Vagina (tissue), 2 donors: ENCODE results near the gene DGKB. TPM values are rescaled to one million over a fixed set of nuclear protein-coding genes. Genes with fewer than 3 reads are reported as not detected.

Experiments
- DNase-seq, 2 donors: peaks; one replicate each; pipeline ENCODE4 v3.0.0-alpha.2; 2017; ENCODE audit errors: extremely low spot score in 2 of 2
- H3K27ac ChIP-seq: fragments of 200-600 bp; sonication (generic); one replicate; pipeline ENCODE4 v1.5.1; 2019
- H3K27me3 ChIP-seq: fragments of 200-600 bp; sonication (generic); one replicate; pipeline ENCODE4 v1.5.1; 2019
- H3K36me3 ChIP-seq, 2 donors: fragments of 200-600 bp; sonication (generic); one replicate each; pipeline ENCODE4 v1.5.1; 2017 to 2019
- H3K4me1 ChIP-seq: fragments of 200-600 bp; sonication (generic); one replicate; pipeline ENCODE4 v1.5.1; 2019
- H3K4me3 ChIP-seq, 2 donors: fragments of 200-600 bp; sonication (generic); 1 replicate in 1 of 2; 2 replicates in 1 of 2; pipeline ENCODE4 v1.5.1; 2016 to 2019
- H3K9me3 ChIP-seq: fragments of 200-600 bp; sonication (generic); one replicate; pipeline ENCODE4 v1.5.1; 2019
- CTCF ChIP-seq, 3 experiments: fragments of 450-650 bp in 2 of 3; fragments of 200-600 bp in 1 of 3; sonication (generic) in 1 of 3; IDR thresholded peaks; one replicate each; pipeline ENCODE4 v1.5.1; 2017 to 2019; ENCODE audit warnings: antibody characterized with exemption in 3 of 3, mild to moderate bottlenecking in 2 of 3, moderate library complexity in 2 of 3
- POLR2A ChIP-seq, 2 donors: fragments of 450-650 bp; IDR thresholded peaks; one replicate each; pipeline ENCODE4 v1.6.1; 2017; ENCODE audit warnings: antibody characterized with exemption in 2 of 2, mild to moderate bottlenecking in 2 of 2, moderate library complexity in 2 of 2
- POLR2AphosphoS5 ChIP-seq, 2 donors: sonication (generic); formaldehyde crosslinking; IDR thresholded peaks; one replicate each; pipeline ENCODE4 v1.9.0; 2017; ENCODE audit warnings: antibody characterized with exemption in 2 of 2, mild to moderate bottlenecking in 2 of 2, low read depth in 1 of 2; ENCODE audit not compliant: insufficient read depth in 1 of 2
- intact Hi-C: fragments of 100-400 bp; cut with DNase I; formaldehyde crosslinking; loops from one replicate; pipeline ENCODE4 v1.15.1; 2023
- total RNA-seq: library from RNA; depleted of rRNA; stranded (reverse); fragments of >200 nt; gene quantifications from one replicate; pipeline ENCODE4 v1.2.3, GENCODE V29; 2016

The DGKB gene
- total RNA-seq, 1 donor from 2014 or later, result 2.2 TPM

- TF ChIP-seq POLR2A (IDR thresholded peaks at IDR 0.05), result no peak
- no peak for TF ChIP-seq POLR2AphosphoS5 (IDR thresholded peaks at IDR 0.05; ENCODE audit: insufficient read depth in 1 of 2, low read depth in 1 of 2)
- no peak for TF ChIP-seq CTCF (IDR thresholded peaks at IDR 0.05)
- intact Hi-C loops, result no loop called here
- Histone ChIP-seq H3K4me1 (no peaks in the 10 kb centered on the region), H3K36me3 (no peaks in the 10 kb centered on the region), H3K27ac (no peak overlapping the region), H3K9me3 (no peaks in the 10 kb centered on the region), H3K4me3 (no peak overlapping the region), H3K27me3 (no peaks in the 10 kb centered on the region)
- no peak for DNase-seq
Observed at GRCh38 chr7:14666913-14667312, 235.6 kb downstream of the DGKB start.

- no peak for DNase-seq
- TF ChIP-seq POLR2A (IDR thresholded peaks at IDR 0.05) (no peak), CTCF (IDR thresholded peaks at IDR 0.05) (no peak), POLR2AphosphoS5 (IDR thresholded peaks at IDR 0.05; ENCODE audit: insufficient read depth in 1 of 2, low read depth in 1 of 2) (no peak)
- intact Hi-C loops, result no loop called here
- Histone ChIP-seq H3K4me1 (no peaks in the 10 kb centered on the region), H3K4me3 (no peak overlapping the region), H3K27ac (no peak overlapping the region), H3K27me3 (no peaks in the 10 kb centered on the region), H3K9me3 (no peaks in the 10 kb centered on the region), H3K36me3 (no peaks in the 10 kb centered on the region)
Observed at GRCh38 chr7:14666304-14666703, 236.2 kb downstream of the DGKB start.

GRCh38 chr7:14639801-14640200, 262.8 kb downstream of the DGKB start:
- TF ChIP-seq POLR2AphosphoS5 (IDR thresholded peaks at IDR 0.05; ENCODE audit: insufficient read depth in 1 of 2, low read depth in 1 of 2) (no peak), CTCF (IDR thresholded peaks at IDR 0.05) (no peak), POLR2A (IDR thresholded peaks at IDR 0.05) (no peak)
- intact Hi-C loops, result no loop called here

GRCh38 chr7:14639329-14639728, 263.2 kb downstream of the DGKB start:
- H3K27ac ChIP-seq, result no peak overlapping the region
- no peaks in the 10 kb centered on the region for H3K4me1 ChIP-seq
- DNase-seq, result no peak
- H3K4me3 ChIP-seq, result no peak overlapping the region
- no peaks in the 10 kb centered on the region for H3K9me3 ChIP-seq
- intact Hi-C loops, result no loop called here
- H3K36me3 ChIP-seq, result no peaks in the 10 kb centered on the region
- TF ChIP-seq POLR2A (IDR thresholded peaks at IDR 0.05), result no peak
- no peak for TF ChIP-seq CTCF (IDR thresholded peaks at IDR 0.05)
- no peak for TF ChIP-seq POLR2AphosphoS5 (IDR thresholded peaks at IDR 0.05; ENCODE audit: insufficient read depth in 1 of 2, low read depth in 1 of 2)
- no peaks in the 10 kb centered on the region for H3K27me3 ChIP-seq

More at GRCh38 chr7:14639801-14640200, 262.8 kb downstream of the DGKB start:
- Histone ChIP-seq H3K4me3 (no peak overlapping the region), H3K27me3 (no peaks in the 10 kb centered on the region), H3K36me3 (no peaks in the 10 kb centered on the region), H3K27ac (no peak overlapping the region), H3K4me1 (no peaks in the 10 kb centered on the region), H3K9me3 (no peaks in the 10 kb centered on the region)
- no peak for DNase-seq

GRCh38 chr7:14637968-14638367, 264.6 kb downstream of the DGKB start:
- Histone ChIP-seq H3K9me3 (no peaks in the 10 kb centered on the region), H3K4me3 (no peak overlapping the region), H3K4me1 (no peaks in the 10 kb centered on the region), H3K36me3 (no peaks in the 10 kb centered on the region), H3K27ac (no peak overlapping the region), H3K27me3 (no peaks in the 10 kb centered on the region)
- intact Hi-C loops, result no loop called here
- DNase-seq, result no peak
- TF ChIP-seq POLR2AphosphoS5 (IDR thresholded peaks at IDR 0.05; ENCODE audit: insufficient read depth in 1 of 2, low read depth in 1 of 2) (no peak), CTCF (IDR thresholded peaks at IDR 0.05) (no peak), POLR2A (IDR thresholded peaks at IDR 0.05) (no peak)
